HG03457 (cell line): ENCODE results near the gene OR51B4.
"Not testable (repeated sequence)": the region's sequence is repeated elsewhere in the genome, so short reads cannot be mapped to it uniquely, and the experiment has no call there.

Experiments
- ATAC-seq: cut with Tn5 transposase; IDR thresholded peaks from one replicate; pipeline ENCODE4 v1.9.1; 2021; ENCODE audit warnings: moderate number of reproducible peaks; ENCODE audit not compliant: unreplicated experiment

The OR51B4 gene

DNA sequence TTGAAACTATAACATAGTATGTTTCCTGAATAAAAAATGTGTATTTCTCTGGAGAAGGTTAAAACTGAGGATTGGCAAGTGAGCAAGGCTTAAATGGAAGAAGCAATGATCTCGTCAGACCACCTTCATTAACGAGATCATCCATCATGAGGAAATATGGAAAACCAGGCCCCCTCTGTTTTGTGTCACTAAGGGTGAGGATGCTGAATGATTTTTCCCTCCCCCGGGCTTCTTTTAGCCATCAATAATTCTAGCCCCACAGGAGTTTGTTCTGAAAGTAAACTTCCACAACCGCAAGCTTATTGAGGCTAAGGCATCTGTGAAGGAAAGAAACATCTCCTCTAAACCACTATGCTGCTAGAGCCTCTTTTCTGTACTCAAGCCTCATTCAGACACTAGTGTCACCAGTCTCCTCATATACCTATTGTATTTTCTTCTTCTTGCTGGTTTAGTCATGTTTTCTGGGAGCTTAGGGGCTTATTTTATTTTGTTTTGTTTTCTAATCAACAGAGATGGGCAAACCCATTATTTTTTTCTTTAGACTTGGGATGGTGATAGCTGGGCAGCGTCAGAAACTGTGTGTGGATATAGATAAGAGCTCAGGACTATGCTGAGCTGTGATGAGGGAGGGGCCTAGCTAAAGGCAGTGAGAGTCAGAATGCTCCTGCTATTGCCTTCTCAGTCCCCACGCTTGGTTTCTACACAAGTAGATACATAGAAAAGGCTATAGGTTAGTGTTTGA lies 26.2 kb downstream of the OR51B4 start:
- ATAC-seq = no peak

DNA sequence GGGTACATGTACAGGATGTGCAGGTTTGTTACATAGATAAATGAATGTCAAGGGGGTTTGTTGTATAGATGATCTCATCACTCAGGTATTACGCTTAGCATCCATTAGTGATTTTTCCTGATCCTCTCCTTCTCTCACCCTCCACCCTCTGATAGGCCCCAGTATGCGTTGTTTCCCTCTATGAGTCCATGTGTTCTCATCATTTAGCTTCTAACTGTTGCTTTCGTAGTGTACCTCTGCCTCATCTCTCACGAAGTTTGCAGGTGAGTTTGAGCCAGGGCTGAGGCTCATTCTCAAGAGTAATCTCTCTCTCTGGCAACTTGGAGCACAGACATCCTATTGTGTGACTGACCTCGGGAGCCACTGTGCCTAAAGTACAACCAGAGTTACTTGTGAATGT lies 27.4 kb downstream of the OR51B4 start:
- no peak for ATAC-seq

DNA sequence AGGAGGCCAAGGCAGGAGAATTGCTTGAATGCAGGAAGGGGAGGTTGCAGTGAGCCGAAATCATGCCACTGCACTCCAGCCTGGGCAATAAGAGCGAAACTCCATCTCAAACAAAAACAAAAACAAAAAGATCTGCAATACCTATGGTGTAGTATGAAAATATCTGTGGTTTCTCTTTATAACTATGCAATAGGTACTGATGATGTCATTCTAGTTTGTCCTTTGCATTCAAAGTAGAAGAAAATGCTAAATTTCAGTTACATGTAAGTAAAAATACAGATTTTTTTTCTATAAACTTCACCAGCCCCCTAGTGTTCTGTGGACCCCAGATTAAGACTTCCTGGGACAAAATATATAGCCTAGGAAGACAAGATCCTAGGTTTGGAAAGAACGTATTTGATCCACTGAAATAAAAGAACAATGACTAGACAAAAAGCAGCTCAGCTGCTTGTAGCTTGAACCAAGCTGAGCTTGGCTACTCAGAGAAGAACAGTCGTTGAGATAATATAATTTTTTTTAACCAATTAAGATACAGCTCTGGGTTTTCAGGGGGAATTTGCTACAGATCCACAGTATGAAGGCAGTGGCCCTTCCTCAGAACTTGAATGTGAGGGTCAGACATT lies 29.2 kb downstream of the OR51B4 start:
- ATAC-seq = no peak

DNA sequence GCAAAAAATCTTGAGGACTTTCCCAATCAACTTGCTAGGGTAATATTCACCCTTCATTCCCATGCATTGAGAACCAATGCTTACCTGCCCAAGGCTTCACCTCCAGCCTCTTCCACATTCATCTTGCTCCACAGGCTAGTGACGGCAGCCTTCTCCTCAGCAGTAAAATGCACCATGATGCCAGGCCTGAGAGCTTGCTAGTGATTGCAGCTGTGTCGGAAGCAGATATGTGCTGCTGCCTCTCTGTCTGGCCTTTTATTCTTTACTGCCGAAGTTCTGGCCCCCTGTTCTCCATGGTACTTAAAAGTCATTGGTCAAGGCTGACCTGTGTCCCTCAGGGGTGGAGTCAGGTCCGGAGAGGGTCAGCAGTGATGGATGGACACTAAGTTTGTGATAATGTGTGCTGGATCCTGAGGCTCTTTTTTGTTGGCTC lies 32.0 kb downstream of the OR51B4 start, which contains the start of gene HBE1:
Gene HBE1, minus strand, starts transcription at position 231 of the 433 bp plus-strand sequence. Its CDS starts 55 bp downstream, at position 176.
- ATAC-seq = no peak

DNA sequence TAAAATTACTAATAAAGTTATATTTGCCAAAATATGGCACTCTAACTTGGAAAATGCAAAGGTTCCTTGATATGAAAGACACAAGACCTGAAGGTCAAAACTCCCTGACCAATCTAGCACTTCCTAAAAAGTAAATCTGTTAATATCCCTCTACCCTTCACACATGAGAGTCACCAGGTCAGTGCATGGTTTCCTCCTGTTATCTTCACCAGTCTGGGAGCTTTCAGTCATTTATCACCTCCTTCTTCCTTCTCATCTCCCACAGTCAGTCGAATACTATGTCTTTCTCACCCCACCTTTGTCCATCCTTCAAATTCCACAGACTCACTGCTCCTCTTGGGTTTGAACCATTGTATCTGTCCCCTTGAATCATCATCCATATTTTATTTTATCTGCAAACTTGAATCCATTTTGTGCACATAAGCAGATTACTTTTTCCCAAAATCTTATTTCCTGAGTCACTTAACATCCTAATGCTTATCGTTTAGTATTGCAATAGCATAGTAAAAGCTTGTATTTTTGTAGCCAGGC lies 34.6 kb downstream of the OR51B4 start:
- no peak for ATAC-seq

DNA sequence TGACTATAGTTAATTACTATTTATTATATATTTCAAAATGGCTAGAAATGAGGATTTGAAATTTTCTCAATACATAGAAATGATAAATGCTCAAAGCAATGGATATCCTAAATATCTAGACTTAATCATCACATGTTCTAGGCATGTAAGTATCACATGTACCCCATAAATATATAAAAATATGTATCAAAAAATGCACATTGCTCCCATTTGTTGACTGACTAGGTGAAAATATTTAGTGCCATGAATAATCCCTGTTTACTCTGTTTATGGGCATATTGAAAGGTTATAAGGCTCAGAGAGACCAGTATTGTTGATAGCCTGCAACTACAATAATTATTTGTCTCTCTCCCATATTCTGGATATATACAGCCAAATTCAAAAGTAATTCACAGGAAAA lies 35.1 kb downstream of the OR51B4 start:
- no peak for ATAC-seq

DNA sequence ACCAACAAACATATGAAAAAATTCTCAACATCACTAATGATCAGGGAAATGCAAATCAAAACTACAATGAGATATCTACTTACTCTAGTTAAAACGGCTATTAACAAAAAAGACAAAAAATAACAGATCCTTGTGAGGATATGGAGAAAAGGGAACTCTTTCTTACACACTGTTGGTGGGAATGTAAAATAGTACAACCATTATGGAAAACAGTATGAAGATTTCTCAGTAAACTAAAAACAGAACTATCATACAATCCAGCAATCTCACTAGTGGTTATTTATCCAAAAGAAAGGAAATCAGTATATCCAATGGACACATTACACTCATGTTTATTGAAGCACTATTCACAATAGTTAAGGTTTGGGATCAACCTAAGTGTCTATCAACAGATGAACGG lies 35.9 kb downstream of the OR51B4 start:
- no peak for ATAC-seq

DNA sequence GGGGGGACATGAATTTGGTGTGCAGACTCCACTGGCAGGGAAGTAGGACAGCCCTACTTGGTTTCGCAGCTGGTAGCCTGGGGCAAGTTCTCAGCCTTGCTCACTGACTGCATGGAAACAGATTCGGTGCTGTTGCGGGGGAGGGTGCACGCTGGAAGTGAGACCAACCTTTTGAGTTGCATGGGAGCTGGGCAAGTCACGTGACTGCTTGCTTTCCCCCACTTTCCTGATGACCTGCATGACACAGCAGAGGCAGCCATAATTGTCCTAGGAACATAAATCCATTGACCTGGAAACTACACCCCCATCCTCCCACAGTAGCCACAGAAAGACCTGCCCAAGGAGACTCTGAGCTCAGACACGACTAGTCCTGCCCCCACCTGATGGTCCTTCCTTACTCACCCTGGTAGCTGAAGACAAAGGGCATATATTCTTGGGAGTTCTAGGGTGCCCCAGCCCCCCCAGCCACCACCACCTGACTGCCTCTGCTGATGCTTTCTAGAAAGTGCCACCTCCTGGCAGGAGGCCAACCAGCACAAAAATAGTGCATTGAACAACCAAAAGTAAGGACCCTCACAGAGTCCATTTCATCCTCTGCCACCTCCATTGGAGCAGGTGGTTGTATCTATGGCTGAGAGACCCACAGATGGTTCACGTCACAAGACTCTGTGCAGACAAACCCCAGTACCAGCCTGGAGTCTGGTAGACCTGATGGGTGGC lies 43.0 kb downstream of the OR51B4 start:
- no peak for ATAC-seq

DNA sequence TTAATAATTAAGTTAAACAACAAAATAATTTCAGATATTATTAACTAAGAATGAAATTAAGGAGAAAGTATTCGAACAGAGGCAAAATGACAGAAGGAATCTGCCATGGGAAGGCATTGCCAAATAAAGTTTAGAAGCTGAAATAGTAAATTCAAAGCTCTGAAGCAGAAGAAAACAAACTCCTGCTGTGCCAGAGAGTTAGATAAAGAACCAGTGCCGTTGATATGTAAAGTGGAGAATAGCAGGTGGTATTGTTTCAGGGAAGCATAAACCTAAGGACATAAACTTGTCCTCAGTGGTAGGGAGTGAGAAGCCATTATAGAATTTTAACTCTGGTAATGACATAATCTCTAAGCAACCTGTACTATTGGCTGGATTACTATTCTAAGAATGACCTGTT lies 44.5 kb downstream of the OR51B4 start:
- ATAC-seq = no peak

DNA sequence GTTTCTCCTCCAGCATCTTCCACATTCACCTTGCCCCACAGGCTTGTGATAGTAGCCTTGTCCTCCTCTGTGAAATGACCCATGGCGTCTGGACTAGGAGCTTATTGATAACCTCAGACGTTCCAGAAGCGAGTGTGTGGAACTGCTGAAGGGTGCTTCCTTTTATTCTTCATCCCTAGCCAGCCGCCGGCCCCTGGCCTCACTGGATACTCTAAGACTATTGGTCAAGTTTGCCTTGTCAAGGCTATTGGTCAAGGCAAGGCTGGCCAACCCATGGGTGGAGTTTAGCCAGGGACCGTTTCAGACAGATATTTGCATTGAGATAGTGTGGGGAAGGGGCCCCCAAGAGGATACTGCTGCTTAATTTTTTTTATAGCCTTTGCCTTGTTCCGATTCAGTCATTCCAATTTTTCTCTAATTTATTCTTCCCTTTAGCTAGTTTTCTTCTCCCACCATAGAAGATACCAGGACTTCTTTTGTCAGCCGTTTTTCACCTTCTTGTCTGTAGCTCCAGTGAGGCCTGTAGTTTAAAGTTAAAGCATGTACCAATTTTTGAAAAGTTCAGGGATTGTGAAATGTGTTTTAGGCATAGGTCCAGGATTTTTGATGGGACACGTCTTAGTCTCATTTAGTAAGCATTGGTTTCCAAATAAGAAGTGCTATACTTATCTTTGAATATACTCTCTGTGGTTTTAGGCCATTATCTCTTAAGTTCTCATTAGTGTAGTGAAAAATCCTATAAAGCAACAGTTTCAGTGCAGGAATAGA lies 46.9 kb downstream of the OR51B4 start, which contains the start of gene HBG2:
Gene HBG2, minus strand, starts transcription at position 136 of the 768 bp plus-strand sequence. Its CDS starts 53 bp downstream, at position 83.
- ATAC-seq = not testable (repeated sequence)

DNA sequence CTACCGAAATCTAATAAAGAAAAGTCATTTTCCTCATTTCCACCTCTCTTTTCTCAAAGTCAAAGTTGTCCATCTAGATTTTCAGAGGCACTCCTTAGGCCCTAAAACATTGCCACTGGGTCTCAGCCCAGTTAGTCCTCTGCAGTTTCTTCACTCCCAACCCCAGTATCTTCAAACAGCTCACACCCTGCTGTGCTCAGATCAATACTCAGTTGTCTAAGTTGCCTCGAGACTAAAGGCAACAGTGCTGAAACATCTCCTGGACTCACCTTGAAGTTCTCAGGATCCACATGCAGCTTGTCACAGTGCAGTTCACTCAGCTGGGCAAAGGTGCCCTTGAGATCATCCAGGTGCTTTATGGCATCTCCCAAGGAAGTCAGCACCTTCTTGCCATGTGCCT lies 47.7 kb downstream of the OR51B4 start:
- ATAC-seq = not testable (repeated sequence)

DNA sequence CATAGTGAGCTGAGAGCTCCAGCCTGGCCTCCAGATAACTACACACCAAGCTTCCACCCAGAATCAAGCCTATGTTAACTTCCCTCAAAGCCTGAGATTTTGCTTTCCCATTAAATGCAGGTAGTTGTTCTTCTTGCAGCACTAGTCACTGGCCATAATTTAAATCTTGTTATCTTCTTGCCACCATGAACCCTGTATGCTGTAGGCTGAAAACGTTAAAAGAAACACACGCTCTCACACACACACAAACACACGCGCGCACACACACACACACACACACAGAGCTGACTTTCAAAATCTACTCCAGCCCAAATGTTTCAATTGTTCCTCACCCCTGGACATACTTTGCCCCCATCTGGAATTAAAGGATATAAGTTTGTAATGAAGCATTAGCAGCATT lies 48.3 kb downstream of the OR51B4 start:
- ATAC-seq = not testable (repeated sequence)

DNA sequence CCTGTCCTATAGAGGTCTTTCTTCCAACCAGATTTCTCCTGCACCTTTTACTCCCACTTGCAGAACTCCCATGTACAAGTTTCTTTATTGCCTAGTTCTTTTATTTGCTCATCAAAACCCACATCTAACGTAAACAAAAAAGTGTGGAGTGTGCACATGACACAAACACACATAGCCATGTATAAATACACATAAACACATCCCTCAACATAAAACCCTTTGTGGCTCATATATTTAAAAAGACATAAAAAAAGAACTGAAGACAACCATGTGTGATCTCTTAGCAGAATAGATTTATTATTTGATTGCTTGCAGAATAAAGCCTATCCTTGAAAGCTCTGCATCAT lies 48.9 kb downstream of the OR51B4 start:
- no peak for ATAC-seq

DNA sequence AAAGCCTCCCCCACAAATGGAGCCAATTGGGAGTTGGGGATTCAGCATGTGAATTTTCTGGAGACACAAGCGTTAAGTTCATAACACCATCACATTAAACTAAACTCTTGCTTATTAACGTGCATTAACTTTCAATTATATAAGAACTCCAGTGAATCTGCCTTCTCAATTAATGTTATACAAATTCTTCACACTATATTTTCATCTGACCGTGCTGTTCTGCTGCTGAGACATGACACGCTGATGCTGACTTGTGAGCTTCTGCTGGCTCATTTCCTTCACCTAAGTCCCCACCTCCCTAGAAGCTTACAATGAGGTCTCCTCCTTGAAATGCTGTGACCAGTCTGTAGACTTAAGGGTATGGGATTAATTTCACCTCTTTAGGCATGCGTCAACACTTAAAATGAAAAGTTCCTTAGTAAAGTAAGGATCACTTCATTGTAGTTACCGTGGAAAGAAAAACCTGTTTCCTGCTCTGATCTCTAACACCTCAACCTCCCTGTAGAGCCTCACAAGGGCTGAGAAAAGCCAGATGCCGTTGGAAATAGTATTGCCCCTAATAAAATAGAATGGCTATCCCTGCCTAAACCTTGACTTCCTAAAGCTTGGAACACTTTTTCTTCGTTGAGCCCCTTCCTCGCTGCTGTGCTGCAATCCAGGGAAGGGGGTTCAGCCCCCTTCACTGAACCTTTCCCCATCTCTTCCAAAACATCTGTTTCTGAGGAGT lies 49.4 kb downstream of the OR51B4 start:
- no peak for ATAC-seq

DNA sequence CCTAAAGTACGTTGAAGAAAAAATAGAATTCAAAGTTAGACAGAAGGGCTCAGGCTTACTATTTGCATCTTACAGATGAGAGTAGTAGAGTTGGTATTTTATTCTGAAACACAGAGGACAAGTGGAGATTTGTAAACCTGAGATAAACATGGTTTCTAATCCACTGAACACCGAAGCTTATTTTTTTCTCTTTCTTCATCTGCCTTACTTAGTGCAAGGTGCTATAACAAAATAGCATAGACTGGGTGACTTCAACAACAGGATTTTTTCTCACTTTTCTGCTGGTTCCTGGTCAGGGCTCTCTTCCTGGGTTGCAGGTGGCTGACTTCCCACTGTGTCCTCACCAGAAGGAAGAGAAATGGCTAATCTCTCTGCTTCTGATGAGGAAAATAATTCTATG lies 50.0 kb downstream of the OR51B4 start:
- ATAC-seq = no peak
